Panc1 (cell line): ENCODE data around the gene LPP.

Experiments
- POLR2AphosphoS5 ChIP-seq: IDR thresholded peaks from 2 replicates; pipeline ENCODE4 v1.6.1; 2012; ENCODE audit warnings: mild to moderate bottlenecking, low read depth, low read length, moderate library complexity
- TF ChIP-seq, protein P1 (sequence below), 2 experiments: IDR thresholded peaks; 2 replicates each; pipeline ENCODE4 v1.6.1; 2011 to 2012; ENCODE audit warnings: low read depth in 2 of 2, control low read depth in 1 of 2, low read length in 1 of 2, mild to moderate bottlenecking in 1 of 2, moderate library complexity in 1 of 2; ENCODE audit not compliant: insufficient read depth in 1 of 2
- TF ChIP-seq, protein P2 (sequence below): fragments of 450-650 bp; IDR thresholded peaks from 2 replicates; pipeline ENCODE4 v1.5.1; 2017; ENCODE audit warnings: mild to moderate bottlenecking

DNA sequence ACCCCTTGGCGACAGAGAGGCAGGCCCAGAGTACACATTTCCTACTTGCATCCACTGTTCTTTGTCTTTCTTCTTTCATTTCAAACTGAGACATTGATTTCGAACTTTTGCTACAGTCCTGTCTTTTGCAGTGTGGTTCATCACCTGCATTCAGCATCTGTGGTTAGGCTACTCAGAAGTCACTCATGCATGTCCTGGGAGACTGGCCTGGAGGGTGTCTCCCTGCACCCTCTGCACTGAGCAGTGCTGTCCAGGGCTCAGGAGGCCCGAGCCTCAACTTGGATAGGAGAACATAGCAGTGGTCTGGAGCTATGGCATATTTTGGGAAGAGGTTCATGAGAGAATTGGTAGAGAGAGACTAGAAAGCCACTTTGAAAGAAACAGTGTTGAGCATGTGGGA is 777.6 kb downstream of the LPP start:
- TF ChIP-seq, protein P1, sequence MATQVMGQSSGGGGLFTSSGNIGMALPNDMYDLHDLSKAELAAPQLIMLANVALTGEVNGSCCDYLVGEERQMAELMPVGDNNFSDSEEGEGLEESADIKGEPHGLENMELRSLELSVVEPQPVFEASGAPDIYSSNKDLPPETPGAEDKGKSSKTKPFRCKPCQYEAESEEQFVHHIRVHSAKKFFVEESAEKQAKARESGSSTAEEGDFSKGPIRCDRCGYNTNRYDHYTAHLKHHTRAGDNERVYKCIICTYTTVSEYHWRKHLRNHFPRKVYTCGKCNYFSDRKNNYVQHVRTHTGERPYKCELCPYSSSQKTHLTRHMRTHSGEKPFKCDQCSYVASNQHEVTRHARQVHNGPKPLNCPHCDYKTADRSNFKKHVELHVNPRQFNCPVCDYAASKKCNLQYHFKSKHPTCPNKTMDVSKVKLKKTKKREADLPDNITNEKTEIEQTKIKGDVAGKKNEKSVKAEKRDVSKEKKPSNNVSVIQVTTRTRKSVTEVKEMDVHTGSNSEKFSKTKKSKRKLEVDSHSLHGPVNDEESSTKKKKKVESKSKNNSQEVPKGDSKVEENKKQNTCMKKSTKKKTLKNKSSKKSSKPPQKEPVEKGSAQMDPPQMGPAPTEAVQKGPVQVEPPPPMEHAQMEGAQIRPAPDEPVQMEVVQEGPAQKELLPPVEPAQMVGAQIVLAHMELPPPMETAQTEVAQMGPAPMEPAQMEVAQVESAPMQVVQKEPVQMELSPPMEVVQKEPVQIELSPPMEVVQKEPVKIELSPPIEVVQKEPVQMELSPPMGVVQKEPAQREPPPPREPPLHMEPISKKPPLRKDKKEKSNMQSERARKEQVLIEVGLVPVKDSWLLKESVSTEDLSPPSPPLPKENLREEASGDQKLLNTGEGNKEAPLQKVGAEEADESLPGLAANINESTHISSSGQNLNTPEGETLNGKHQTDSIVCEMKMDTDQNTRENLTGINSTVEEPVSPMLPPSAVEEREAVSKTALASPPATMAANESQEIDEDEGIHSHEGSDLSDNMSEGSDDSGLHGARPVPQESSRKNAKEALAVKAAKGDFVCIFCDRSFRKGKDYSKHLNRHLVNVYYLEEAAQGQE (IDR thresholded peaks at IDR 0.05; ENCODE audit: insufficient read depth in 1 of 2, low read depth in 2 of 2, low read length in 1 of 2), result no peak
- TF ChIP-seq, protein P2, sequence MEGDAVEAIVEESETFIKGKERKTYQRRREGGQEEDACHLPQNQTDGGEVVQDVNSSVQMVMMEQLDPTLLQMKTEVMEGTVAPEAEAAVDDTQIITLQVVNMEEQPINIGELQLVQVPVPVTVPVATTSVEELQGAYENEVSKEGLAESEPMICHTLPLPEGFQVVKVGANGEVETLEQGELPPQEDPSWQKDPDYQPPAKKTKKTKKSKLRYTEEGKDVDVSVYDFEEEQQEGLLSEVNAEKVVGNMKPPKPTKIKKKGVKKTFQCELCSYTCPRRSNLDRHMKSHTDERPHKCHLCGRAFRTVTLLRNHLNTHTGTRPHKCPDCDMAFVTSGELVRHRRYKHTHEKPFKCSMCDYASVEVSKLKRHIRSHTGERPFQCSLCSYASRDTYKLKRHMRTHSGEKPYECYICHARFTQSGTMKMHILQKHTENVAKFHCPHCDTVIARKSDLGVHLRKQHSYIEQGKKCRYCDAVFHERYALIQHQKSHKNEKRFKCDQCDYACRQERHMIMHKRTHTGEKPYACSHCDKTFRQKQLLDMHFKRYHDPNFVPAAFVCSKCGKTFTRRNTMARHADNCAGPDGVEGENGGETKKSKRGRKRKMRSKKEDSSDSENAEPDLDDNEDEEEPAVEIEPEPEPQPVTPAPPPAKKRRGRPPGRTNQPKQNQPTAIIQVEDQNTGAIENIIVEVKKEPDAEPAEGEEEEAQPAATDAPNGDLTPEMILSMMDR, result no peak
- TF ChIP-seq POLR2AphosphoS5, result no peak
